Measurements from ENCODE around the gene PDE4D.

- TF ChIP-seq, protein P1, sequence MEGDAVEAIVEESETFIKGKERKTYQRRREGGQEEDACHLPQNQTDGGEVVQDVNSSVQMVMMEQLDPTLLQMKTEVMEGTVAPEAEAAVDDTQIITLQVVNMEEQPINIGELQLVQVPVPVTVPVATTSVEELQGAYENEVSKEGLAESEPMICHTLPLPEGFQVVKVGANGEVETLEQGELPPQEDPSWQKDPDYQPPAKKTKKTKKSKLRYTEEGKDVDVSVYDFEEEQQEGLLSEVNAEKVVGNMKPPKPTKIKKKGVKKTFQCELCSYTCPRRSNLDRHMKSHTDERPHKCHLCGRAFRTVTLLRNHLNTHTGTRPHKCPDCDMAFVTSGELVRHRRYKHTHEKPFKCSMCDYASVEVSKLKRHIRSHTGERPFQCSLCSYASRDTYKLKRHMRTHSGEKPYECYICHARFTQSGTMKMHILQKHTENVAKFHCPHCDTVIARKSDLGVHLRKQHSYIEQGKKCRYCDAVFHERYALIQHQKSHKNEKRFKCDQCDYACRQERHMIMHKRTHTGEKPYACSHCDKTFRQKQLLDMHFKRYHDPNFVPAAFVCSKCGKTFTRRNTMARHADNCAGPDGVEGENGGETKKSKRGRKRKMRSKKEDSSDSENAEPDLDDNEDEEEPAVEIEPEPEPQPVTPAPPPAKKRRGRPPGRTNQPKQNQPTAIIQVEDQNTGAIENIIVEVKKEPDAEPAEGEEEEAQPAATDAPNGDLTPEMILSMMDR (conservative IDR thresholded peaks at IDR 0.05 in 1 of 2, IDR thresholded peaks at IDR 0.05 in 1 of 2; ENCODE audit: extremely low read depth in 1 of 2, insufficient read depth in 1 of 2, low read depth in 1 of 2, low read length in 2 of 2): no peak
- TF ChIP-seq EZH2 (IDR thresholded peaks at IDR 0.05; ENCODE audit: borderline replicate concordance, low read length): no peak
Measured at GRCh38 chr5:59767211-59767605, 126.3 kb downstream of the PDE4D start.
